GM12891 (cell line): ENCODE data around the gene PCBP2.

ENCODE experiments used
- DNase-seq: peaks from one replicate; pipeline ENCODE4 v3.0.0; 2011; ENCODE audit warnings: low spot score; ENCODE audit not compliant: insufficient read length
- FAIRE-seq: peaks from 2 replicates; lab custom pipeline; 2011; peaks lifted over from hg19 to GRCh38; lab: Jason Lieb, UNC
- PAX5 ChIP-seq: IDR thresholded peaks from 2 replicates; pipeline ENCODE4 v1.6.1; 2011; ENCODE audit warnings: low read length, moderate library complexity, mild to moderate bottlenecking; ENCODE audit not compliant: insufficient read depth, severe bottlenecking
- POLR2A ChIP-seq: IDR thresholded peaks from 2 replicates; pipeline ENCODE4 v1.6.1; 2011; ENCODE audit warnings: low read depth, low read length, control low read depth
- POLR2AphosphoS5 ChIP-seq: IDR thresholded peaks from 2 replicates; pipeline ENCODE4 v1.6.1; 2011; ENCODE audit warnings: low read depth, low read length, control low read depth
- POU2F2 ChIP-seq: IDR thresholded peaks from 2 replicates; pipeline ENCODE4 v1.6.1; 2011; ENCODE audit warnings: low read depth, mild to moderate bottlenecking, control low read depth, low read length, moderate library complexity
- SPI1 ChIP-seq: IDR thresholded peaks from 2 replicates; pipeline ENCODE4 v1.6.1; 2011; ENCODE audit warnings: low read depth, low read length, control low read depth
- TAF1 ChIP-seq: IDR thresholded peaks from 2 replicates; pipeline ENCODE4 v1.6.1; 2011; ENCODE audit warnings: low read depth, low read length, control low read depth

Gene PCBP2

GRCh38 chr12:53505555-53506449 is 53.9 kb downstream of the PCBP2 start:
- TF ChIP-seq POLR2A (no peak), PAX5 (no peak), POLR2AphosphoS5 (no peak), TAF1 (no peak), SPI1 (no peak), POU2F2 (no peak)
- FAIRE-seq (no peak), DNase-seq (no peak)

- TF ChIP-seq POLR2A (no peak), POLR2AphosphoS5 (no peak), SPI1 (no peak), POU2F2 (no peak), PAX5 (no peak), TAF1 (no peak)
- FAIRE-seq (no peak), DNase-seq (no peak)
These were observed 54.5 kb downstream of the PCBP2 start for GRCh38 chr12:53506450-53506785.

- no peak for FAIRE-seq
- no peak for DNase-seq
- no peak for TF ChIP-seq SPI1
- no peak for TF ChIP-seq PAX5
These were observed 55.1 kb downstream of the PCBP2 start, which contains the start of gene NPFF for GRCh38 chr12:53506881-53507602. Gene NPFF, minus strand, starts transcription at chr12:53507484. Its CDS starts 10 bp downstream, at chr12:53507474.

GRCh38 chr12:53507603-53507885 is 55.6 kb downstream of the PCBP2 start:
- DNase-seq, result no peak
- TF ChIP-seq TAF1 (no peak), POLR2A (no peak), PAX5 (no peak), SPI1 (no peak), POLR2AphosphoS5 (no peak), POU2F2 (no peak)
- no peak for FAIRE-seq

- peak; percentile 93 for FAIRE-seq
- TF ChIP-seq POU2F2, result no peak
- TF ChIP-seq SPI1, result peak; percentile 85
- TF ChIP-seq POLR2AphosphoS5, result no peak
- peak; percentile 66 for DNase-seq
These were observed 56.8 kb downstream of the PCBP2 start for GRCh38 chr12:53508534-53509170.

GRCh38 chr12:53510181-53510812 is 58.4 kb downstream of the PCBP2 start:
- TF ChIP-seq POLR2AphosphoS5 (no peak), TAF1 (no peak)
- FAIRE-seq (no peak), DNase-seq (no peak)

GRCh38 chr12:53513712-53514410 is 62.0 kb downstream of the PCBP2 start:
- DNase-seq, result no peak
- FAIRE-seq, result no peak
- TF ChIP-seq TAF1, result no peak

GRCh38 chr12:53514628-53515290 is 62.9 kb downstream of the PCBP2 start:
- FAIRE-seq (no peak), DNase-seq (no peak)
- TF ChIP-seq SPI1 (no peak), PAX5 (no peak), POLR2AphosphoS5 (no peak), POLR2A (no peak)

GRCh38 chr12:53515291-53515680 is 63.4 kb downstream of the PCBP2 start:
- no peak for DNase-seq
- TF ChIP-seq TAF1, result no peak
- no peak for FAIRE-seq
